Activated CD4-positive, alpha-beta T cell treated with anti-CD3 and anti-CD28 coated beads, Interleukin-10, Interleukin-2, amounts not matched to agents 100 ng/mL and 50 ng/mL, durations not matched to agents 16 hours and 8 hours (primary cell): ENCODE data around the gene ZNF207.
A peak's percentile ranks its signal among the peaks of the same experiment; 100 is the strongest.
"Not testable (repeated sequence)": the region's sequence is repeated elsewhere in the genome, so short reads cannot be mapped to it uniquely, and the experiment has no call there.

Experiments used
- DNase-seq: peaks from one replicate; pipeline ENCODE4 v3.0.0-alpha.2; 2020

Gene ZNF207

DNA sequence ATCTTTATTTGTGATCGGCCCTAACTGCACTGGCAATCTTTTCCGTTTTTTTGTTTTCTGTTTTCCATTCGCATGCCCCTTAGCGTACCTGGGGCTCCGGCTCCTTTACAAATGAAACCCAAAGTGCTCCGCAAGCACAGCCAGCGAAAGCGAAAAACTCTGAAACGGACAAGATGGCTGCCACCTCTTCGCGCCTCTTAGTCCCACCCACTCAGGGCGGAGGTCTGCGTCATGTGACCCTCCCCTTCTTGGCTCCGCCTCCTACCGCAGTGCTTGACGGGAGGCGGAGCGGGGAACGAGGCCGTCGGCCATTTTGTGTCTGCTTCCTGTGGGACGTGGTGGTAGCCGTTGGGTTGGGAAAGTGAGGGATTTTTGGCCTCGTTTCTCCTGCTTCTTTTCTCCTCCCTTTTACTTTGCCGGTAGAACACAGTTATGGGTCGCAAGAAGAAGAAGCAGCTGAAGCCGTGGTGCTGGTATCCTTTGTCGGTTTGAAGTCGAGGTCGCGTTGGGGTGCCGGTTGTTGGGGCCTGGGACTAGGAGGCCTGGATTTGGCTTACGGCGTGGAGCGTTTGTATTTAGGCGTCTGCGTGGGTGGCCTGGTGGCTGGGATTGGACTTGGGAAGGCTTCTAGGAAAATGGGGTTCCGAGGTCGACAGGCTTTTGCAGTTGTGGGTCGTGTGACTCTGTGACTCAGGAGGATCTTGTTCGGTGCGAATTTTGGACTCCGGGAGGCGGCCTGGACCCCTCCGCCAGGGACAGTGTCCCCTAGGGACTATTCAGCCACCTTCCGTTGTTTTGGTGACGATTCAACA is at the start of gene ZNF207:
Gene ZNF207 (plus strand): TSS at position 304 of the 812 bp plus-strand sequence. CDS start 129 bp downstream, at position 433.
- DNase-seq = peak; percentile 97

DNA sequence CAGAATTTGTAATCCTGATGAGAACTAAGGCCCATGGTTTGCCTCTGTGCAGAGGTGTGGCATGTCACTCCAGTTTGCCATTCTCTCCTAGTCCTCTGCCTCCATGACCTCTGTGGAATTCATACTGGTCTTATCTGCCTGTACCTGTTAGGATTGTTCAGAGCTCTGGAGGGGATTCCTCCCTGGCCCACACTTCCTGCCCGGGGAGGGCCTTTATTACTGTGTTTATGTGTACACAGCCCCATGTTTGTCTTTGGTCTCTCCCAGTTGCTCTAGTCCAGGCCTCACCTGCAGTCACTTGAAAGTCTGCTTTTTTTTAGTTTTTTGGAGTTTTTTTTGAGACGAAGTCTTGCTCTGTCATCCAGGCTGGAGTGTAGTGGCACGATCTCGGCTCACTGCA is 47.9 kb upstream of the ZNF207 start:
- no peak for DNase-seq

DNA sequence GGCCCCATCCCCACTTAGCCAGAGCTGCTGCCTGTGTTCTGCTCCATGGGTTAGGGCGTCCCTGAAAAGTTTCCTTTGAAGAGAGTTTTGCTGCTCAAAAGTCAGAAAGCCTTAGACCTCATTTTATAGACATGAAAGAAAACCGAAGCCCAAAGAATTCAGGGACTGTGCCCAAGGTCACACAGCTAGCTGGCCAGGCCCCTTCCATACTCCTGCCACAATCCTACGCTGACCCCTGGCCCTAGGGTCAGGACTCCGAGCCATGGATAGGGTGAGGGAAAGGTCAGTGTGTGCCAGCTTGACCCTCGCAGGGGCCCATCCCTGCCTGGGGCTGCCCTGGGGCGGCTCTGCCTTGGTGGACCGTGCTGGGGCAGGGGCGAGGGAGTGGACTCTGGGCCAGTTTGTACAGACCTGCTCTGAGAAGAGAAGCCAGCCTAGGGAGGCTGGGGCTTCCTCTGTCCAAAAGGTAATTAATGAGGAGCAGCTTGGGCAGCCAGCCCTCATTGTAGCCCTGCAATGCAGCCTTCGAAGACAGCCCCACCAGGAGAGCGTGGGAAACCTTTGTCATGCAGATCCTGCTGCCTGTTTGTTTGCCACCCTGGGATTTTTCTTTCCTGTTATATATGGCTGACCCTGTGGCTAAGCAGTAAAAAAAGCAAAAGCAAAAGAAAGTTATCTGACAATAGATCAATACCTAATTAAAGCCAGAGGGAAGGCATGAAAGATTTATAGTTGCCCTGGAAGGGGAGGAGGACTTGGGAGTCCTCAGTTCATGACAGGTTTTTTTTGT is 46.9 kb upstream of the ZNF207 start:
- no peak for DNase-seq

DNA sequence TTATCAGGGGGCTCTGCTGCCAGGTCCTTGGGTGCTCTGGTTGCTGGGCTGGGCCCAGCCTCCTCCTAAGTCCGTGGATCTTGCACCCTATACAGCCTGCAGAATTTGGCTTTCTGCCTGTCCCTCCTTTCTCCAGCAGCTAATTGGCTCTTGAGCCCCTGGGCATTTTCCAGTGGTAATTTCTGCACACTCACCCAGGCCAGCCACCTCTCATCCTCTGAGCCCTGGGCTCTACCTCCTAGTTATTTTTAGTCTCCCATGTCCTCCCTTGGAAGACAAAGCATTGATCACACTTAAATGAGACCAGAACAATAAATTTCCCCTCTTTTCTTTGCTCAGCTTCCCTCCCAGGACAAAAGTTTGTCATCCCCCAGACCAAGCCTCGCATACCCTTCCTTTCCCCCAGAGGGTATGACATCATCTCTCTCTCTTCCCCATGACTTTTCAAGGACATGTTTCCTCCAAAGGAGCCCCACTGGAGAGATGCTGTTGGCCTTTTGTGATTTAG is 46.1 kb upstream of the ZNF207 start:
- DNase-seq = no peak

DNA sequence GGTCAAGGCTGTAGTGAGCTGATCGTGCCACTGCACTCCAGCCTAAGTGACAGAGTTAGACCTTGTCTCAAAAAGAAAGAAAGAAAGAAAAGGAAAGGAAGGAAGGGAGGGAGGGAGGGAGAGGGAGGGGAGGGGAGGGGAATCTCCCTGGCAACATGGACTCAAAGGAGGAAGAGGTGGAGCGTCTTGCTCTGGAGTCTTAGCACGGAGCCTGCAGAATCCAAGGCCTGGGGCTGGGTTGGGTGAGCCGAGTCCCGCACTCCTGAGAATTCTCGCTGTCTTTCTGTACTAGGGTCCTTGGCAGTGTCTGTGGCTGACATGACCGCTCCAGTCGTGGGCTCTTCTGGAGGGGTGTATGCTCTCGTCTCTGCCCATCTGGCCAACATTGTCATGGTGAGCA is 44.9 kb upstream of the ZNF207 start:
- no peak for DNase-seq

DNA sequence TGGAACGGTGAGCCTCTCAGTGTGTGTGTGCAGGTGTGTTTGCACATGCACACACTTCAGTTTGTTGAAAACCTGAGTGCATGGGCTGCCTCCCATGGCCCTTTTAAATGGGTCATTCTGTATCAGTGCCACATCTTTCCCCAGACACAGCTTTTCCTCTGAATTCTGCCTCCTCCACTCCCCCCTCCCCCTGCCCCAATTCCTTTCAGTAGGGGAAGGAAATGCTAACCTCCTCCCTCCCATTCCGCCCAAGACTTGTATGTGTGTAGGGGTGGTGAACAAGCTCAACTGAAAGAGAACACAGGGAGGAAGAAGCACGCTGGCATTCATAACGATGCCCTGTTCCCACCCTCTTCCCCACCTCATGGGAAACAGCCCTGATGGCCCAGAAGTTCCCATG is 42.3 kb upstream of the ZNF207 start:
- DNase-seq = no peak

DNA sequence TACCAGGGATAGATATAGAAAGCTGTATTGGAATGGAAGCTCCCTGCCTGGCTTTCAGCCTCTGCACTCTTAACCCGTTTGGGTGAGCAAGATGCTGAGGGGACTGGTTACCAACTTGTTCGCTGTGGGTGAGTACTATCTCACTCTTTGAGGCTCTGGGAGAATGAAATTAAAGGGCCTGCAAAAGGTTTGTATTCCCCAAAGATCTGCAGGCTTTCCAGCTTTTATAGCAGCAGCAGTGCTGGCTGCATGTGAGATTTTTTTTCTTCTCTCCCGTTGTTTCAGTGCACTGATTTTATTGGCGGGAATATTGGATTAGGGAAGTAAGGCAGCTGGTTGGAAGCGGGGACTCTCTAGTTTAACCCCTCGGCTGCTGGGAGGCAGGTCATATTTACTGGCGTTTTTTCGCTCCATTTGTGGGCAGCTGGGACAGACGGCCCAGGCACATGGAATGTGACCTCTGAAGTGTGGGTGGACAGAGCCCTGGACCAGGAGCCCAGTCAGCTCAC is 38.9 kb upstream of the ZNF207 start:
- DNase-seq = no peak

DNA sequence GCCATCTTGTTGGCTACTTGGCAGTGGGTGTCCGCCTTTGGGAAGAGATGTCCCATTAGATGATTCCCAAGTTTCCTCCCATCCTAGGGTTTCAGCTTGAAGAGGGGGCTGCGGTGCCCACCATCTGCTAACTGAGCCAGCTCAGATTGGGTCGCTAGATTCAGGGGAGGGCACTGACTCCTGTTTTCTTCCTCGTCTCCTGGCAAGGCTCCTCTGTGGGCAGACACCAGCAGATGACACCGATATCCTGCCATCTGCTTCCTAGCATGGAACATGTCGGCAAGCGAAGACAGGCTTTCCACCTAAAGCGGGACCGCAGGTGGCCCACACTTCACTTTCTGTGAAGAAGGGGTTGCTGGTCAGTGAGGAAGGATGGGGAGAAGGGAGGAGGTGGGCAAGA is 35.3 kb upstream of the ZNF207 start:
- no peak for DNase-seq

DNA sequence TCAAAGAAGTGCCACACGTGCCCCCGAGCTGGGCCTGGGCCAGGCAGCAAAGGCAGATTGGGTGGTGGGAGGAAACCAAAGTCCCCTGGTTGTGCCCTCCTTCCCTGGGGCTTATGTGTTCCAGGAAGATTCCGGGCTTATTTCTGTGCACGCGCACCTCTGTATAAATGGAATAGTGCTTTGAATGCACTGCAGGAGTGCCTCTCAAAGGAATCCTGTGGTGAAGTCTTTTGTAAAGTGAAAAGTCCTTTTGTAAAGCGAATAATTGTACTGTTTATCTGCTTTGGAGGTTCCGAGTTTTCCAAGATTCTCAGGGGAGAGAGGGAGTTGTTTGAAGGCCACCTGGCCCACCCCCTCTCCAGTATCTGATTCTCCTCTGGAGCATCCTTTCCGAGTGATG is 34.8 kb upstream of the ZNF207 start:
- DNase-seq = no peak

DNA sequence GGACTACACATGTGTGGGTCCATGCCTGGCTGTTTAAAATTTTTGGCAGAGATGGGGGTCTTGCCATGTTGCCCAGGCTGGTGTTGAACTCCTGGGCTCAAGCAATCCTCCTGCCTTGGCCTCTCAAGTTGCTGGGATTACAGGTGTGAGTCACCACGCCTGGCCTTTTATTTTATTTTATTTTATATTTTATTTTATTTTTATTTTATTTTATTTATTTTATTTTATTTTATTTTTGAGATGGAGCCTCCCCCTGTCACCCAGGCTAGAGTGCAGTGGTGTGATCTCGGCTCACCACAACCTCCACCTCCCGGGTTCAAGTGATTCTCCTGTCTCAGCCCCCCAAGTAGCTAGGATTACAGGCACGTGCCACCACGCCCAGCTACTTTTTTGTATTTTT is 33.3 kb upstream of the ZNF207 start:
- DNase-seq = not testable (repeated sequence)

DNA sequence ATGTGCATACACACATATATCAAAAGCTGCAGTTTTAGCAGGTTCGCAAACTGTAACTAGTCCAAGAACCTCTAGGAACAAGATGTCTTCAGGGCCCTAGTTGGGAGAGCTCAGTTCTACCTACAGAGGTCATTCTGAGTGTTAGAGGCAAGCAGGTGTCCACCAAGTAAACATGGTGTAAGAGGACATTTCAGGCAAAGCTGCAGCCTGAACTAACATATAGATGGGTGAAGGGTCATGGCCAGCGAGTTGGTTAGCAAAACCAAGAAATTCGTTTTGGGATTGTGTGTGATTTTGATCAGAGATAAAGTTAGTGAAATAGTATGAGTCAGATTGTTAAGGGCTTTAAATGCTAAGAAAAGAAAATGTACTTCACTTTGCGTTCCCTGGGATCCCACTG is 32.6 kb upstream of the ZNF207 start:
- no peak for DNase-seq

DNA sequence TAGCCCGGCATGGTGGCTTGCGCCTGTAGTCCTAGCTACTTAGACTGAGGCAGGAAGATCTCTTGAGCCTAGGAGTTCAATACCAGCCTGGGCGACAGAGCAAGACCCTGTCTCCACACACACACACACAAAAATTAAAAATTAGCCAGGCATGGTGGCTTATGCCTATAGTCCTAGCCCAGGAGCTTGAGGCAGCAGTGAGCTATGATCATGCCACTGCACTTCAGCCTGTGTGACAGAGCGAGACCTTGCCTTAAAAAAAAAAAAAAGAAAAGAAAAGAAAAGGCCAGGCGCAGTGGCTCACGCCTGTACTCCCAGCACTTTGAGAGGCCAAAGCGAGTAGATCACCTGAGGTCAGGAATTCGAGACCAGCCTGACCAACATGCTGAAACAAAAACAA is 31.9 kb upstream of the ZNF207 start:
- no peak for DNase-seq

DNA sequence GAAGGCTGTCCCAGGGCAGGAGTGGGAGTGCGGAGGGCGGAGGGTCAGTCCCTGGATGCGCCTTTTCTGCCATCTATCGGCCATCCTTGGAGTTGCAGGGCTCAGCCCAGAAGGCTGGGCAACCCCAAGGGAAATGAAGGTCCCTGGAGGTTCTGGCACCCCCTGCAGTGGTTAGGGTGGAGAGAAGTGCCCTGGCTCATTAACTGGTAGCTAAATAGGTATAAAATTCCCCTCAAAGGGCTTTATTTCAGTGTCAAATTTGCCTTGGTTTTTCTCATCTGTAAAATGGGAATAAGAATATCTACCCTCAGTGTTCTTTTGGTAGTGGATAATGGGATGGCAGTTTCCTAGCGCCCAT is 30.4 kb upstream of the ZNF207 start:
- peak; percentile 86 for DNase-seq

DNA sequence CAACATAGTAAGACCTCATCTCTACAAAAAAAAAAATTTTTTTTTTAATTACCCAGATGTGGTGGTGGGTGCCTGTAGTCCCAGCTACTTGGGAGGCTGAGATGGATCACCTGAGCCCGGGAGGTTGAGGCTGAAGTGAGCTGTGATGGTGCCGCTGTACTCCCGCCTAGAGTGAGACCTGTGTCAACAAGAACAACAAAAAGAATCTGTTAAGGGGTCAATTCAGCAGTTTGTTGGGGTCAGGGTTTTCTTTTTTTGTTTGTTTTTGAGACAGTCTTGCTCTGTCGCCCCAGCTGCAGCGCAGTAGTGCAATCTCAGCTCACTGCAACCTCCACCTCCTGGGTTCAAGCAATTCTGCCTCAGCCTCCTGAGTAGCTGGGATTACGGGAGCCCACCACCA is 29.9 kb upstream of the ZNF207 start:
- not testable (repeated sequence) for DNase-seq

DNA sequence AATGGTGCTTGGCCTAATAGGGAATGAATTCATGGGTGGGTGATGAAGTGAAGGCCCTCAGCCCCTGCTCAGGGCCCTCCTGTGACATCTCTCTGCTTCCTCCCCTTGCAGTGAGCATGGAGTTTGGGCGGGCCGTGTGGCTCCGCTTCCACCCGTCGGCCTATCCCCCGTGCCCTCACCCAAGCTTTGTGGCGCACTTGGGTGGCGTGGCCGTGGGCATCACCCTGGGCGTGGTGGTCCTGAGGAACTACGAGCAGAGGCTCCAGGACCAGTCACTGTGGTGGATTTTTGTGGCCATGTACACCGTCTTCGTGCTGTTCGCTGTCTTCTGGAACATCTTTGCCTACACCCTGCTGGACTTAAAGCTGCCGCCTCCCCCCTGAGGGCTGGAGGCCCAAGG is 29.1 kb upstream of the ZNF207 start:
- no peak for DNase-seq

DNA sequence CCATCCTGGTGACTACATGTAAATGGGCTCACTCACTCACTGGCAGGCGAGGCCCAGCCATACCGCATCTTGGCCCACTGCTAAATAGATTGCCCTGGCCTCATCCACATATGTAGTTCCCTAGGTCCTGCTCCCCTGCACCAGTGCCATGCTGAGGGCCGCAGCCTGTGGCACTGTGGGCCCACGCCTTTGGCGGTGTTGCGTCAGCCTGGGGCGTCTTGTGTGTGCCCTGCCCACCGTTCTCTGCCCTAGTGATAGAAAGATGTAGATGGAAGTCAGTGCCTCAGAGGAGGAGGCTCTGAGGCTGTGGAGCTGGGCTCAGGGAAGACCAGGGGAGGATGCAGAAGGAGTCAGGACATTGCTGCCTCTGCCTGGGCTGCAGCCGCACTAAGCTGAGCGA is 26.9 kb upstream of the ZNF207 start:
- DNase-seq = no peak

DNA sequence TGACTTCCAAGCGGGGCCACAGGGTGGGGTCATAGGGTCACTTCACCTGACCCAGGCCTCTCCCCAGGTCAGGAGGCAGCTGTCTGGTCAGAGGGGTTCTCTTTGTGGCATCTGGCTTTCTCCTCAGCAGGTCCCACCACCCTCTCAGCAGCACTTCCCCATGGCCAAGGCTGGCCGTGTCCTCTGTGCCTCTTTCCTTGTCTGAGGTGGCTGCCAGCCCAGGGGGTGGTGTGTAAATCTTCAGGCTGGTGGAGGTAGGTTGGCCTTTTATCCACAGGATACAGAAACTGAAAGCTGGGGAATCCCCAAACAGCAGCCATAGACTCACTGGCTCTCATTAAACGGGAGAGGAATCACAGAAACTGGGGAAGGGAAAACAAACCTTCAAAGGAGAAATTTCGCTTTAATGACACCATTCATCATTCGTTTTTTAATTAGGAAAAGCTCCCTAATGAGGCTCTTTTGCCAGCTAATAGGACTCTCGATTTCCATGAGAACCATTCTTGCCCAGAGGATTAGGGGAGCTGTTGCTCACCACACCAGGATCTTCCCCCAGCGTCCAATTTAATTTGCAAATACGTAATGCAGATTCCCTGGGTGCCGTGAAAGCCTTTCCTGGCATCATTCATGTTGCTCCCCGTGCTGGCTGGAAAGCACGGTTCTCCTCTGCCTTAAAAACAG is 26.0 kb upstream of the ZNF207 start:
- peak; percentile 70 for DNase-seq

DNA sequence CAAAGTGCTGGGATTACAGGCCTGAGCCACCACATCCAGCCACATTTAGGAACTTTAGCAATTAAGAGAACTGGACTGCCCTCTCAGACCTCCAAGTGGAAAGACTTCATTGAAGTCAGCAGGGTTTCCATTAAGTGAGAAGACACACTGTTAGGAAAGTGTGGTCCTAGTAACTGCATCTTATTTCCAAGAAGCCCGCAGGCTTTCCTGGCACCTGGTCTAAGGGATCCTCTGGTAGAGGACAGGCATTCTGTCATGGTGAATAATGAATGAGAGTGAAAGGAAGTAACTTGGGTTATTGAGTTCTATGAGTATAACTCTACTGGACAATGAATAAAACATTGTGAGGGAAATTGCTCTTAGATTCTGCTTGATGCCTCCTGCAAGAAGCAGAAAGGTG is 22.0 kb upstream of the ZNF207 start:
- DNase-seq = no peak

DNA sequence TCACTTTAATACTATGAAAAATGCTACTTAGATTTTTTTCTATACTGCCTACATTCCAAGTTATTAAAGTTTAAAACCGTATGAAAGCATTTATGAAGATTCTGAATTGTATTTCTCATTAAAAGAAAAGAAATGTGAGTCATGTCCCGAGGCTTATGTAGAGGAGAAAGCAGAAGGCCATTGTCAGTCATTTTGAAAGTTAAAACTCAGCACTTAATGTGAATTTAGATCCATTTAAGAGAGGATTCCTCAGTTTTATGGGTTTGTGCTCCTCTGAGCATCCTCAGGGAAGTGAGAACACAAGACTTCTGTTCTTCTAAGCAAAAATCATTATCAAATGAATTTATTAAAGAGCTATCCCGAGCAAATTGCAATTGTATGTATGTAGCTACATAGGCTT is 19.8 kb upstream of the ZNF207 start:
- peak; percentile 56 for DNase-seq

DNA sequence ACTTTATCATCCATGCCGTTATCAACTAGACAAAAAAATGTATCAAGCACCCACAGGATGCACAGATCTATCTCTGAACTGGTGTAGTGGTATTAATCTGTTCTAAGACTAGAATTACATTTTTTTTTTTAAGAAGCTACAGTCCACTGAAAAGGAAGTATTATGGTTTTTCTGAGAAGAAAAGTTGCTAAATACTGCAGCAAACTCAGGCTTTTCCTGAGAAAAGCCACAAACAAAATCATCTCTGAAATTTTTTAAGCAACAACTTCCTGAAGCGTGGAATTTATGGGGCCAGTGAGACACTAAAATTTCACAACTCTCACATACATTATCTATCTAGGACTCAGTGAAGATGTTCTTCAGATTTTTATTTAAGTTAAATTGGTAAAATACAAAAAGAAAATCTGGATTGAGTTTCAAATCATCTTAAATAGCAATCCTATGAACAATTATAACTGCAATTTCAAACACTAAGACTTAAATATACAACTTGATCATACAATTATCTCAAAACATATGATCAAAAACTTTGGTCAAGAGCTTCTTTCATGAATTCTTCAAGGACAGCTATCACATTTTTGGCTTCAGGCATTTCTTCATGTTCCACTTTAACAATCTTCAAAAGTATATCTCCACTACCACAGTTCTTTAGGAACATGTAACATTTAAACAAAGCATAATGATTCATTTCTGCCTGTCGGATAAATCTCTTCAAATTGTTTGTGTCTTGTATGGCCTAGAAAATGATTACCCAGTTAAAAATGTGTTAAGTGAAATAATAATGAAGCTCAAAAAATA is 18.5 kb upstream of the ZNF207 start:
- DNase-seq = peak; percentile 77

DNA sequence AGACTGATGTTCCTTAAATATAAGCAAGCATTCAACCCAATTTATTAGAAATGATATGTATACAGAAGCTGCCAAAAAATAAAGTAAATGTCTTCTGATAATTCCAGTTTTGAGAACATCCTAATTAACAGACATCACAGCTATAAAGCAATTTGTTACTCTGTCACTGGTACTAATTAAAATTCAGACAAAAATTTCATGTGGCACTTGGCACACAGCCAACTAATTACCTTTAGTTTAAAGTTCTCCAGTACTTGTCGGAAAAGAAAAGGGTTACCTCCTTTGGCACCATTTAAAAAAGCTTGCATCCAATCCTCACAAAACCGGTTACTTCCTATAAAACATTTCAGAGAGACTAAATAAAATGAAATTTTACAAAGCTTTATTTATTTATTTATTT is 16.8 kb upstream of the ZNF207 start:
- no peak for DNase-seq

DNA sequence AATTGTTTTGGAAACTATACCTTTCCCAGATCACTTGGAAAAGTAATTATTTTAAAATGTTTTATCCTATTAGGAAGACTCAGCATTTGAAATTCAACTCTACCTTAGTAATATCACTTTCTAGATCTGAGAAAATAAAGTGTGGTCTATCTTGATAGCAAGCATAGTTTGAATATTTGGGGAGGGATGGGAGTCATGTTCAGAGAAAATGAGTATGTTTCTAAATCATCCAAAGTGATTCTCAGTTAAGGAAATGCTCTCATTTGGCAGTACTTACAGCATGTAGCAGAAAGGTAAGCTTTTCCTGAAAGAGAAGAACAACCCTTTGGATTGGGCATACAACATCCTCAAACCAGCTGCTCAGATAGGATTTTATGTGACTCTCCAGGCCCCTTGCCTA is 14.9 kb upstream of the ZNF207 start:
- DNase-seq = no peak

DNA sequence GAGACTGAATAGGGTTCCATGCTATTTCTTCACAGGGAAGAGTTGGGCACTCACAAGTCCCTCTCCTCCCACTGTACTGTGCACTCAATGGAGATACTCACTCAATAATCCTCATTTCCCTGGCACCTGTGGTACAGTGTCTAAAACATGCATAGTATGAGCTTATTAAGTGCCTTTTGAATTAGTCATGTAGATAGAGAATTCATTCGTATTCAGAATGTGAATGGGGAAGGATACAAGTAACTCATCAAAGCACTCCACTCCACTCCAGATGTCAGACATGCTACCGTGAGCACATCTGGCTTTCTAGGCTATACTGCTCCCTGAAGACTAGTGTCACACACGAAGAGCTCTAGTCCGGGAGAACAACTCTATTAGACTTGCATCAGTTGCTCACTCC is 14.3 kb upstream of the ZNF207 start:
- DNase-seq = no peak
